ENCODE results near the gene RIBC2.

GRCh38 chr22:45425531-45426265 lies 12.2 kb downstream of the RIBC2 start:
- no peak for TF ChIP-seq CTCF (IDR thresholded peaks at IDR 0.05; ENCODE audit: low read length)
- TF ChIP-seq EZH2 (optimal IDR thresholded peaks at IDR 0.05; ENCODE audit: low read depth, low read length): no peak
- TF ChIP-seq EZH2phosphoT487 (IDR thresholded peaks at IDR 0.05; ENCODE audit: low read length): no peak
